Colonic mucosa (tissue), 4 donors: ENCODE data around the gene ELOB. TPM values are rescaled to one million over a fixed set of nuclear protein-coding genes. Genes with fewer than 3 reads are reported as not detected.
A peak's percentile ranks its signal among the peaks of the same experiment; 100 is the strongest.

Experiments
- DNase-seq: peaks from one replicate; pipeline ENCODE4 v3.0.0-alpha.2; 2020
- H3K27ac ChIP-seq: fragments of 200-600 bp; one replicate; pipeline ENCODE4 v1.8.0; 2021
- H3K27me3 ChIP-seq: fragments of 200-600 bp; one replicate; pipeline ENCODE4 v1.8.0; 2021
- H3K36me3 ChIP-seq: fragments of 200-600 bp; one replicate; pipeline ENCODE4 v1.8.0; 2021
- H3K4me1 ChIP-seq: fragments of 200-600 bp; one replicate; pipeline ENCODE4 v1.8.0; 2021; ENCODE audit warnings: mild to moderate bottlenecking
- H3K4me3 ChIP-seq: fragments of 200-600 bp; one replicate; pipeline ENCODE4 v1.8.0; 2021
- H3K9ac ChIP-seq, 2 donors: one replicate each; pipeline ENCODE4 v1.7.0; 2013; ENCODE audit warnings: control low read depth in 2 of 2, low read depth in 2 of 2, low read length in 2 of 2
- H3K9me3 ChIP-seq: fragments of 200-600 bp; one replicate; pipeline ENCODE4 v1.8.0; 2021
- intact Hi-C: fragments of 100-400 bp; cut with DNase I; formaldehyde crosslinking; loops from one replicate; pipeline ENCODE4 v1.14.1; 2022
- total RNA-seq, 2 donors: library from RNA; stranded (reverse); fragmentation: NEBNext Ultra II Directional in 1 of 2; extraction: Animal tissue kit (Norgen Biotek cat#: 25700) in 1 of 2; gene quantifications; one replicate each; pipeline ENCODE4 v1.2.1, GENCODE V29; 2021
- TF ChIP-seq, protein P1 (sequence below): fragments of 200-600 bp; IDR thresholded peaks from one replicate; pipeline ENCODE4 v1.8.0; 2022; ENCODE audit warnings: antibody characterized with exemption, mild to moderate bottlenecking
- donor health status: healthy.
- donor health status: DM: no; HTN: no; CAD: no.
- donor health status: DM: no; HTN: no; CAD: no.

ELOB gene
- total RNA-seq, 2 donors from 2014 or later = 230 to 333 TPM

DNA sequence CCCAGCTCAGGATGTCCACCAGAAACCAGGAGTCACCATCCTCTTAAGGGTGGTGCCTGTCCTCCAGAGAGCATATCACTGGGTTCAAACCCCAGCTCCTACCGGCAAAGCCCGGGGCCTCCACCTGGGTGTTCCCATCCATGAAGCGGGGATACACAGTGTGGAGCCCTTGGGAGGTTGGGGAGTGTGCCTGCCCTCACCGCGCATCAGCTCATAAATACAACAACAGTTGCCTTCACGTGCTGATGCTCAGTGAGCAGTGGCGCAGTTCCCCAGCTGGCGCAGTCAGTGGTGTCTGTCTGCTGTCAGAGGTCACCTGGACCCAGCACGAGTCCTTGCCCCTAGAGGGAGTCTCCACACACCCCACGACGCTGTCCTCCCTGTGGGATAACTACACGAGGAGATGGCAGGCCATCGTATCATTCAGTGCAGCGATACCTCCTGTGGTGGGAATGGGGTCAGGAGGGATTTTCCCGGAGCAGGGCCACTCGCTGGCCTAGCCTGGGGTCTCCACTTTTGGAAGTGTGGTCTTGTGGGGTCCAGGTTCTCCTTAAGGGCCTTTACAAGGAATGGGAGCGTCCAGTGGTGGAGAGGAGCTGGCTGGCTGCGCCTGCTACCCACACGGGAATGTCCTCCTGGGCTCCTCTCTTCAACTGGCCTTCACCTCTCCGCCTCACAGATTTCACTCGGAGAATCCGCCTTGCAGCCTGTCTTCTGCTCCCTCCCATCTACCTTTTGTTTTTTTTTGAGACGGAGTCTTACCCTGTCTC lies 2.3 kb upstream of the ELOB start:
- H3K9ac ChIP-seq = no peak overlapping the region
- peaks cover 6% of the 10 kb centered on the region for H3K4me1 ChIP-seq
- TF ChIP-seq, protein P1, sequence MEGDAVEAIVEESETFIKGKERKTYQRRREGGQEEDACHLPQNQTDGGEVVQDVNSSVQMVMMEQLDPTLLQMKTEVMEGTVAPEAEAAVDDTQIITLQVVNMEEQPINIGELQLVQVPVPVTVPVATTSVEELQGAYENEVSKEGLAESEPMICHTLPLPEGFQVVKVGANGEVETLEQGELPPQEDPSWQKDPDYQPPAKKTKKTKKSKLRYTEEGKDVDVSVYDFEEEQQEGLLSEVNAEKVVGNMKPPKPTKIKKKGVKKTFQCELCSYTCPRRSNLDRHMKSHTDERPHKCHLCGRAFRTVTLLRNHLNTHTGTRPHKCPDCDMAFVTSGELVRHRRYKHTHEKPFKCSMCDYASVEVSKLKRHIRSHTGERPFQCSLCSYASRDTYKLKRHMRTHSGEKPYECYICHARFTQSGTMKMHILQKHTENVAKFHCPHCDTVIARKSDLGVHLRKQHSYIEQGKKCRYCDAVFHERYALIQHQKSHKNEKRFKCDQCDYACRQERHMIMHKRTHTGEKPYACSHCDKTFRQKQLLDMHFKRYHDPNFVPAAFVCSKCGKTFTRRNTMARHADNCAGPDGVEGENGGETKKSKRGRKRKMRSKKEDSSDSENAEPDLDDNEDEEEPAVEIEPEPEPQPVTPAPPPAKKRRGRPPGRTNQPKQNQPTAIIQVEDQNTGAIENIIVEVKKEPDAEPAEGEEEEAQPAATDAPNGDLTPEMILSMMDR = no peak
- intact Hi-C loops = no loop called here
- no peak overlapping the region for H3K27ac ChIP-seq
- H3K9me3 ChIP-seq = no peaks in the 10 kb centered on the region
- H3K27me3 ChIP-seq = no peaks in the 10 kb centered on the region
- no peak overlapping the region for H3K4me3 ChIP-seq
- DNase-seq = no peak
- H3K36me3 ChIP-seq = peaks cover under 1% of the 10 kb centered on the region

DNA sequence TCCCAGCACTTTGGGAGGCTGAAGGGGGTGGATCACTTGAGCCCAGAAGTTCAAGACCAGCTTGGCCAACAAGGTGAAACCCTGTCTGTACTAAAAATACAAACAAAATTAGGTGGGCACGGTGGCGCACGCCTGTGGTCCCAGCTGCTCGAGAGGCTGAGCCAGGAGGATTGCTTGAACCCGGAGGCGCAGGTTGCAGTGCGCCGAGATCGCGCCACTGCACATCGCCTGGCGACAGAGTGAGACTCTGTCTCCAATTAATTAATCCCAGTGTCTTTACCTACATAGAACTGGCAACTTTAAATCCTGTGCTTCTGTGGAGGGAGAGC lies 1.5 kb upstream of the ELOB start:
- DNase-seq = no peak
- Histone ChIP-seq H3K9ac (peak overlapping the region in 1 of 2 donors; percentile 100), H3K27me3 (no peaks in the 10 kb centered on the region), H3K36me3 (peaks cover 3% of the 10 kb centered on the region), H3K27ac (peak overlapping the region; percentile 96), H3K9me3 (no peaks in the 10 kb centered on the region), H3K4me1 (peaks cover 6% of the 10 kb centered on the region), H3K4me3 (no peak overlapping the region)
- TF ChIP-seq, protein P1 = no peak
- intact Hi-C loops = no loop called here

DNA sequence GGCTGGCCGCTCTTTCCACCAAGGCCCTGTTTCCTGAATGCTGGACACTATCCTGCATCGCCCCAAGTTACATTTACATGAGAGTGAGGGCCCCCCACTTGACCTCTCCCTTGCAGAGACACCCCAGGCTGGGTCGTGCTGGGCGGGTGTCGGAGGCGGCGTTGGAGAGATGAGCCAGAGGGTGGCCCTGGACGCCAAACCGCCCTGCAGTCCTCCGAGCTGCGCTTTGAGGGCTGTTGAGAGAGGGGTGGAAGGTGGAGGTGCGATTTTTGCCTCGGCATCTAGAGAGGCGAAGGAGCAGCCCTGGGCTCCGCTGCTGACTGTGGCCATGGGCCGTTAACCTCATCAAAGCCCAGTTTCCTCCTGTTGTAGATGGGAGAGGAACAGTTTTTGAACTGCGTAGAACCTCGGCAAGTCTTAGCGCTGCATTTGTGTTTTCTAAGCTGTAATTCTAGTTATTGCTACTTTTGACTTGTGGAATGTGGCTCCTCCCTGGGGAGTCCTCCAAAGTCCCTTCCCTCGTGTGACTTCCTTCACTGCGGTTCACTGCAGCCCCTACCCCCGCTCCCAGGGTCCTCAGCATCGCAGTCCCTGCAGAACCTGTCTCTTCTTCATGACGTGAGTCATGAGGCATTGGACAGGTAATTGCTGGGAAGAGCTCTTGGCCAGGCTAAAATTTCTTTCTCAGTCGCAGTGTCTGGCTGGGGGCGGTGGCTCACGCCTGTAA lies 986 bp upstream of the ELOB start:
- intact Hi-C loops = no loop called here
- Histone ChIP-seq H3K9me3 (no peaks in the 10 kb centered on the region), H3K27me3 (no peaks in the 10 kb centered on the region), H3K36me3 (peaks cover 3% of the 10 kb centered on the region), H3K27ac (peak overlapping the region; percentile 96), H3K9ac (peak overlapping the region; percentile 100), H3K4me3 (peak overlapping the region; percentile 86), H3K4me1 (peaks cover 6% of the 10 kb centered on the region)
- TF ChIP-seq, protein P1 = no peak
- DNase-seq = peak; percentile 38

DNA sequence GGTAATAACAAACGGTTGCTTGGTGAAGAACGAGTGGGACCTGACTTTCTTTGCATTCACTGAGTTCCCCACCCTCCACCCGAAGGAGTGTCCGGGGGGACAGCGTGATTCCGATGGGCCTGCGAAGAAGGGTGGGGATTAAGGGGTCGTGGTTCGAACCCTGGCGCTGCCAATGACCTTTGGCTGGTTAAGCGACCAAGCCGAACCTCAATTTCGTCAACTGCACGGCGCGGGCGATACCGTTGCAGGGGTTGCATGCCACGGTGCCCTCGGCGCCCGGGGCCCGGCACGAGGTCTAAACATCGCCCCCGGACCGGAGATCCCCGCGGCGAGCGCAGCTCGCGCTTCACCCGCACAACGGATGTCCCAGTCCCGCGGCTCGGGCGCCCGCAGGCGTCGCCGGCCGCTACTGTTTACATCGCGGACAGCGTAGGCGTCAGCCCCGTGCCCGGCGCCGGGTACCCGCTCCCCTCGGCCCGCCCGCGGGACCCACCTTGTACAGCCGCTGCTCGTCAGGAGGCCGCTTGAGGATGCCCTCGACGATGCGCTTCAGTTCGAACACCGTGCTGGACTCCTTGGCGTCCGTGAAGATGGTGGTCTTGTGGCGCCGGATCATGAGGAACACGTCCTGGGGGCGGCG lies 460 bp downstream of the ELOB start:
- Histone ChIP-seq H3K27me3 (no peaks in the 10 kb centered on the region), H3K36me3 (peaks cover 3% of the 10 kb centered on the region), H3K4me1 (peaks cover 6% of the 10 kb centered on the region), H3K9ac (peak overlapping the region; percentile 87 to 96), H3K9me3 (no peaks in the 10 kb centered on the region), H3K4me3 (peak overlapping the region; percentile 86), H3K27ac (peak overlapping the region; percentile 62)
- intact Hi-C loops = no loop called here
- TF ChIP-seq, protein P1 = no peak
- no peak for DNase-seq

DNA sequence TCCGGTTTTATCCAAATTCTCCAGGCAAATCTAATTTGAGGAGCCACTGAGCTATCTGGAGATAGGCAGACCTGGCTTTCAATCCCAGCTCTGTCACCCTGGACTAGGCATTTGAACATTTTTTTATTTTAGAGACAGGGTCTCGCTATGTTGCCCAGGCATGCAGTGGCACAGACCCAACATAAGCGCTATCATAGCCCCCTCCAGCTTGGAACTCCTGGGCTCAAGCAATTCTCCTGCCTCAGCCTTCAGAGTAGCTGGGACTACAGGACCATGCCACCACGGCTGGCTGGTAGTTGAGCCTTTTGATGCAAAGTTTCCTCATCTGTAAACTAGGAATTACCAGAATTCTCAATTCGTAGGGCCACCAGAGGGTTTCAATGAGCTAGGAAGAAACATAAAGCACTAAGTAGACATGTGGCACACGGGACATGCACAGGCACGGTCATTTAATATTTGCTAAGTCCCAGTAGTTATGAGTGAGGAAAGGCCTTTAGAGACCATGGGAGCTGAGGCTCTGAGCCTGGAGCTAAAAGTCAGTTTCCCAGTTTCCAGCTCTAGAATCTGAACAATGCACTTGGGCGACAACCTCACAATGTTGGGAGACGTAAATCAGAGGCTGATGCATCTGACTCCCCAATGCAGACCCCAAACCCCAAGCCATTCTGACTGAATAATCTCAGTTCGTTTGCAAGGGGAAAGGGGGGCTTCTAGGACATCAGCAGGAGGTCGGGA lies 1.1 kb downstream of the ELOB start:
- Histone ChIP-seq H3K36me3 (peaks cover 4% of the 10 kb centered on the region), H3K27me3 (no peaks in the 10 kb centered on the region), H3K9ac (peak overlapping the region; percentile 87 to 96), H3K4me1 (peaks cover 6% of the 10 kb centered on the region), H3K27ac (no peak overlapping the region), H3K4me3 (peak overlapping the region; percentile 86), H3K9me3 (no peaks in the 10 kb centered on the region)
- intact Hi-C loops = no loop called here
- DNase-seq = no peak
- TF ChIP-seq, protein P1 = no peak
